Osteocyte (in vitro differentiated cells): Measurements from ENCODE around the gene TNFRSF18. TPM values are rescaled to one million over a fixed set of nuclear protein-coding genes. Genes with fewer than 3 reads are reported as not detected.

Experiments used
- DNase-seq: peaks from one replicate; pipeline ENCODE4 v3.0.0; 2021; ENCODE audit warnings: mixed read lengths; ENCODE audit not compliant: unreplicated experiment; ENCODE audit errors: extremely low spot score
- H3K27ac Mint-ChIP-seq: one replicate; pipeline ENCODE4 v1.8.0; 2021; ENCODE audit warnings: mild to moderate bottlenecking, mixed read lengths; ENCODE audit not compliant: unreplicated experiment
- H3K27me3 Mint-ChIP-seq: one replicate; pipeline ENCODE4 v1.8.0; 2021; ENCODE audit warnings: mixed read lengths; ENCODE audit not compliant: unreplicated experiment
- H3K36me3 Mint-ChIP-seq: one replicate; pipeline ENCODE4 v1.8.0; 2021; ENCODE audit warnings: mixed read lengths; ENCODE audit not compliant: unreplicated experiment
- H3K4me1 Mint-ChIP-seq: one replicate; pipeline ENCODE4 v1.8.0; 2021; ENCODE audit warnings: mixed read lengths; ENCODE audit not compliant: unreplicated experiment
- H3K4me3 Mint-ChIP-seq: one replicate; pipeline ENCODE4 v1.8.0; 2021; ENCODE audit warnings: mild to moderate bottlenecking, moderate library complexity, mixed read lengths; ENCODE audit not compliant: unreplicated experiment
- H3K9me3 Mint-ChIP-seq: one replicate; pipeline ENCODE4 v1.8.0; 2021; ENCODE audit warnings: mixed read lengths; ENCODE audit not compliant: unreplicated experiment
- CTCF ChIP-seq: fragments of 200-600 bp; sonication (generic); IDR thresholded peaks from 2 replicates; pipeline ENCODE4 v1.5.0; 2021; ENCODE audit warnings: antibody characterized with exemption, mild to moderate bottlenecking, moderate library complexity
- total RNA-seq: library from RNA; stranded (reverse); gene quantifications from 2 replicates; pipeline ENCODE4 v1.2.1, GENCODE V29; 2021

TNFRSF18 gene
- total RNA-seq, 1 donor from 2014 or later: not detected

GRCh38 chr1:1164701-1165451 lies 41.5 kb downstream of the TNFRSF18 start:
- DNase-seq: no peak
- Mint-ChIP-seq H3K4me3 (no peak overlapping the region), H3K27ac (no peak overlapping the region), H3K27me3 (no peaks in the 10 kb centered on the region), H3K9me3 (no peaks in the 10 kb centered on the region), H3K4me1 (peaks cover 5% of the 10 kb centered on the region), H3K36me3 (no peaks in the 10 kb centered on the region)
- TF ChIP-seq CTCF: no peak

- H3K36me3 Mint-ChIP-seq: no peaks in the 10 kb centered on the region
- peaks cover 3% of the 10 kb centered on the region for H3K4me1 Mint-ChIP-seq
- H3K27ac Mint-ChIP-seq: no peak overlapping the region
- no peaks in the 10 kb centered on the region for H3K9me3 Mint-ChIP-seq
- TF ChIP-seq CTCF: no peak
- H3K4me3 Mint-ChIP-seq: no peak overlapping the region
- DNase-seq: no peak
- no peaks in the 10 kb centered on the region for H3K27me3 Mint-ChIP-seq
Observed at GRCh38 chr1:1164361-1164700, 42.1 kb downstream of the TNFRSF18 start.

- Mint-ChIP-seq H3K36me3 (no peaks in the 10 kb centered on the region), H3K4me1 (peaks cover 3% of the 10 kb centered on the region), H3K27ac (no peak overlapping the region), H3K9me3 (no peaks in the 10 kb centered on the region), H3K4me3 (no peak overlapping the region), H3K27me3 (no peaks in the 10 kb centered on the region)
- TF ChIP-seq CTCF: no peak
- DNase-seq: no peak
Observed at GRCh38 chr1:1163538-1164070, 42.8 kb downstream of the TNFRSF18 start.

- peaks cover 3% of the 10 kb centered on the region for H3K4me1 Mint-ChIP-seq
- H3K27ac Mint-ChIP-seq: no peak overlapping the region
- no peak for TF ChIP-seq CTCF
- H3K36me3 Mint-ChIP-seq: no peaks in the 10 kb centered on the region
- no peak overlapping the region for H3K4me3 Mint-ChIP-seq
- DNase-seq: no peak
- no peaks in the 10 kb centered on the region for H3K27me3 Mint-ChIP-seq
- no peaks in the 10 kb centered on the region for H3K9me3 Mint-ChIP-seq
Observed at GRCh38 chr1:1162597-1163537, 43.5 kb downstream of the TNFRSF18 start.

- no peaks in the 10 kb centered on the region for H3K27me3 Mint-ChIP-seq
- H3K4me1 Mint-ChIP-seq: peaks cover 6% of the 10 kb centered on the region
- no peaks in the 10 kb centered on the region for H3K36me3 Mint-ChIP-seq
- no peak overlapping the region for H3K27ac Mint-ChIP-seq
- no peak for DNase-seq
- H3K9me3 Mint-ChIP-seq: no peaks in the 10 kb centered on the region
- H3K4me3 Mint-ChIP-seq: no peak overlapping the region
- no peak for TF ChIP-seq CTCF
Observed at GRCh38 chr1:1161683-1162079, 44.7 kb downstream of the TNFRSF18 start.
